Esophagus muscularis mucosa (tissue), 4 donors: Measurements from ENCODE around the gene NELL1. TPM values are rescaled to one million over a fixed set of nuclear protein-coding genes. Genes with fewer than 3 reads are reported as not detected.

Source experiments
- DNase-seq: peaks from one replicate; pipeline ENCODE4 v3.0.0-alpha.2; 2017; ENCODE audit errors: extremely low spot score
- H3K27ac ChIP-seq, 4 donors: fragments of 200-600 bp; sonication (generic); replicated peaks in 1 of 4; 1 replicate in 3 of 4; 2 replicates in 1 of 4; pipeline ENCODE4 v1.5.1; 2016 to 2019; ENCODE audit warnings: mild to moderate bottlenecking in 1 of 4
- H3K27me3 ChIP-seq, 4 donors: fragments of 200-600 bp; sonication (generic); one replicate each; pipeline versions ENCODE4 v1.5.1 to v1.6.0; 2016 to 2019
- H3K36me3 ChIP-seq, 4 donors: fragments of 200-600 bp; sonication (generic); one replicate each; pipeline ENCODE4 v1.5.1; 2016 to 2019
- H3K4me1 ChIP-seq, 4 donors: fragments of 200-600 bp; sonication (generic); one replicate each; pipeline ENCODE4 v1.5.1; 2016 to 2019
- H3K4me3 ChIP-seq, 4 donors: fragments of 200-600 bp; sonication (generic); 1 replicate in 2 of 4; 2 replicates in 2 of 4; pipeline ENCODE4 v1.5.1; 2016 to 2019; ENCODE audit warnings: mild to moderate bottlenecking in 4 of 4, moderate library complexity in 1 of 4
- H3K9me3 ChIP-seq, 4 donors: fragments of 200-600 bp; sonication (generic); 1 replicate in 3 of 4; 2 replicates in 1 of 4; pipeline ENCODE4 v1.5.1; 2016 to 2019
- CTCF ChIP-seq, 3 experiments: fragments of 200-600 bp in 2 of 3; fragments of 450-650 bp in 1 of 3; sonication (generic) in 2 of 3; IDR thresholded peaks; one replicate each; pipeline ENCODE4 v1.5.1; 2017 to 2019; ENCODE audit warnings: antibody characterized with exemption in 3 of 3, mild to moderate bottlenecking in 2 of 3, moderate library complexity in 1 of 3
- EP300 ChIP-seq: sonication (generic); formaldehyde crosslinking; IDR thresholded peaks from one replicate; pipeline ENCODE4 v1.6.1; 2017; ENCODE audit warnings: antibody characterized with exemption
- POLR2A ChIP-seq: fragments of 450-650 bp; IDR thresholded peaks from one replicate; pipeline ENCODE4 v1.6.1; 2017; ENCODE audit warnings: antibody characterized with exemption, moderate library complexity, mild to moderate bottlenecking, low read depth
- POLR2AphosphoS5 ChIP-seq, 2 donors: sonication (generic); formaldehyde crosslinking; IDR thresholded peaks; one replicate each; pipeline ENCODE4 v1.6.1; 2017; ENCODE audit warnings: antibody characterized with exemption in 2 of 2
- WGBS: methylation state at CpG from one replicate; pipeline ENCODE4 v1.1.5; 2018; 5-methylcytosine and 5-hydroxymethylcytosine counted together
- intact Hi-C: fragments of 100-400 bp; cut with DNase I; formaldehyde crosslinking; loops from one replicate; pipeline ENCODE4 v1.15.1; 2023
- total RNA-seq, 4 donors: library from RNA; depleted of rRNA; stranded (reverse); fragments of >200 nt; gene quantifications; one replicate each; pipeline versions ENCODE4 v1.1.0 to v1.2.1, GENCODE V29; 2016

Gene NELL1
- total RNA-seq, 4 donors from 2014 or later, result 0.65 to 2.7 (median 0.90) TPM

GRCh38 chr11:21501245-21501644, 831.9 kb downstream of the NELL1 start:
- intact Hi-C loops, result no loop called here
- 70% methylated on average over 1 of the region's 1 CpG for WGBS
- TF ChIP-seq POLR2AphosphoS5 (IDR thresholded peaks at IDR 0.05), result no peak
- no peak for TF ChIP-seq CTCF (IDR thresholded peaks at IDR 0.05)
- no peak for TF ChIP-seq POLR2A
- TF ChIP-seq EP300, result no peak
- DNase-seq, result no peak
- Histone ChIP-seq H3K9me3 (no peaks in the 10 kb centered on the region), H3K4me1 (no peaks in the 10 kb centered on the region), H3K27me3 (no peaks in the 10 kb centered on the region), H3K4me3 (no peak overlapping the region), H3K27ac (no peak overlapping the region), H3K36me3 (no peaks in the 10 kb centered on the region)

DNA sequence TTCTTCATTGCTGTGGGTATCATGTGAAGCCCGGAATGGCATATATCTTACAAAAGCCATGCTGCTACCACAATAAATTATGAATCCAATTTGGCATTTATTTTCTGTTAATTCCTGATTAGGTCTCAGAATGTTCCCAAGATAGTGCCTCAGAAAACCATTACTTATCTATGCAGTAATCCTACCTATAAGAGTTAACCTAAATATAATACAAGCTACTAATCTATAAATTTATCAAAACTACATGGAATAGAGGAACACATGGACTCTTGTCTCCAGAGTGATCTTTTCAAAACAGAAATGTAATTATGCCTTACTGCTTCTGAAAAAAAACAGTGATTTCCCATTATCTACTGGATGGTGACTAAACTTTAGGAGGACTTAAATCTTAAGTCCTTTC, 835.7 kb downstream of the NELL1 start:
- 84% methylated on average over 1 of the region's 1 CpG for WGBS
- no peak overlapping the region for H3K4me3 ChIP-seq
- intact Hi-C loops, result no loop called here
- no peaks in the 10 kb centered on the region for H3K36me3 ChIP-seq
- no peaks in the 10 kb centered on the region for H3K27me3 ChIP-seq
- no peaks in the 10 kb centered on the region for H3K9me3 ChIP-seq
- DNase-seq, result no peak
- no peak for TF ChIP-seq CTCF (IDR thresholded peaks at IDR 0.05)
- TF ChIP-seq POLR2A, result no peak
- TF ChIP-seq EP300, result no peak
- no peak for TF ChIP-seq POLR2AphosphoS5 (IDR thresholded peaks at IDR 0.05)
- no peak overlapping the region for H3K27ac ChIP-seq
- H3K4me1 ChIP-seq, result no peaks in the 10 kb centered on the region

- intact Hi-C loops, result no loop called here
- Histone ChIP-seq H3K4me1 (no peaks in the 10 kb centered on the region), H3K9me3 (no peaks in the 10 kb centered on the region), H3K27ac (no peak overlapping the region), H3K4me3 (no peak overlapping the region), H3K36me3 (no peaks in the 10 kb centered on the region), H3K27me3 (no peaks in the 10 kb centered on the region)
- DNase-seq, result no peak
- 55% methylated on average over 2 of the region's 2 CpGs for WGBS
- no peak for TF ChIP-seq POLR2A
- peak in 1 of 3 experiments; percentile 23 for TF ChIP-seq CTCF (IDR thresholded peaks at IDR 0.05)
Measured at GRCh38 chr11:21511835-21512440, 842.6 kb downstream of the NELL1 start.

GRCh38 chr11:21514316-21514715, 844.9 kb downstream of the NELL1 start:
- Histone ChIP-seq H3K36me3 (no peaks in the 10 kb centered on the region), H3K9me3 (no peaks in the 10 kb centered on the region), H3K4me1 (no peaks in the 10 kb centered on the region), H3K27me3 (no peaks in the 10 kb centered on the region), H3K4me3 (no peak overlapping the region), H3K27ac (no peak overlapping the region)
- 55% methylated on average over 3 of the region's 3 CpGs for WGBS
- no peak for TF ChIP-seq EP300
- no peak for TF ChIP-seq CTCF (IDR thresholded peaks at IDR 0.05)
- no peak for TF ChIP-seq POLR2A
- no peak for TF ChIP-seq POLR2AphosphoS5 (IDR thresholded peaks at IDR 0.05)
- no peak for DNase-seq
- intact Hi-C loops, result no loop called here

DNA sequence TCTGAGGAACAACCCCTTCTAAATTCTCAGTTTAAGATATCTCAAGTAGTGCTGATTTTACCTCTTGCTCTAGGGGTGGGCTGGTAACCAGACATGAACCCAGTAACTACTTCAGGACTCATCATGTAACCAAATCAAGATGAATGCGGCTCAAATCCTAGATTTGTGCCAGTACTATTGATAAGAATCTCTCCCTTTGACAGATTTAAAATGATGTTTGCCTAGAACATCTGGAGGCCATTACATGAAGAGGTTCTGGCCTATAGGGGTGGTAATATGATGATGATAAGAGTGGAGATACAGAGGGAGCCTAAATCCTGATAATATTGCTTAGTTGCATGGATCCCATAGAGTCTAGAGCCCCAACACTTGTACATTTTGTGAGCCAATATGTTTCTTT, 850.9 kb downstream of the NELL1 start:
- H3K4me3 ChIP-seq, result no peak overlapping the region
- 88% methylated on average over 1 of the region's 1 CpG for WGBS
- no peak overlapping the region for H3K27ac ChIP-seq
- DNase-seq, result no peak
- TF ChIP-seq CTCF (IDR thresholded peaks at IDR 0.05) (no peak), EP300 (no peak), POLR2A (no peak), POLR2AphosphoS5 (IDR thresholded peaks at IDR 0.05) (no peak)
- intact Hi-C loops, result no loop called here
- H3K27me3 ChIP-seq, result no peaks in the 10 kb centered on the region
- H3K9me3 ChIP-seq, result no peaks in the 10 kb centered on the region
- no peaks in the 10 kb centered on the region for H3K36me3 ChIP-seq
- no peaks in the 10 kb centered on the region for H3K4me1 ChIP-seq
